HEK293 (cell line): ENCODE data around the gene ANTXR1.
A peak's percentile ranks its signal among the peaks of the same experiment; 100 is the strongest.

Experiments used
- CTCF ChIA-PET: fragments of 350-600 bp; formaldehyde crosslinking; extraction: SDS; loops from one replicate; lab custom pipeline; 2021; ENCODE audit warnings: antibody characterized with exemption; lab: Yijun Ruan, JAX
- POLR2A ChIA-PET: fragments of 300-600 bp; formaldehyde crosslinking; extraction: SDS; loops from one replicate; lab custom pipeline; 2020; ENCODE audit warnings: antibody characterized with exemption, inconsistent platforms; lab: Yijun Ruan, JAX
- H3K27ac ChIP-seq: fragments of 200-500 bp; sonication (Bioruptor generic); 2 replicates; pipeline ENCODE4 v1.5.1; 2014; ENCODE audit warnings: low read depth, low read length, control low read depth, inconsistent platforms; ENCODE audit errors: extremely low read depth
- H3K36me3 ChIP-seq, 2 experiments: fragments of 200-500 bp in 1 of 2; sonication (Bioruptor generic) in 1 of 2; 1 replicate in 1 of 2; 2 replicates in 1 of 2; pipeline ENCODE4 v1.5.1; 2014 to 2017; ENCODE audit warnings: inconsistent platforms in 2 of 2, low read length in 2 of 2; ENCODE audit not compliant: control insufficient read depth in 2 of 2, insufficient read depth in 1 of 2
- H3K4me1 ChIP-seq: fragments of 200-500 bp; sonication (Bioruptor generic); 2 replicates; pipeline ENCODE4 v1.5.1; 2014; ENCODE audit warnings: mild to moderate bottlenecking, low read length, inconsistent platforms; ENCODE audit not compliant: control insufficient read depth, insufficient read depth
- H3K4me3 ChIP-seq: 2 replicates; pipeline ENCODE4 v1.5.1; 2011; ENCODE audit warnings: low read depth, mild to moderate bottlenecking, control low read depth, low read length, moderate library complexity
- H3K9me3 ChIP-seq: fragments of 200-500 bp; sonication (Bioruptor generic); 2 replicates; pipeline ENCODE4 v1.5.1; 2014; ENCODE audit warnings: low read depth, low read length, inconsistent platforms; ENCODE audit not compliant: control insufficient read depth, insufficient read depth
- BCL11B ChIP-seq: fragments of 450-650 bp; formaldehyde crosslinking; IDR thresholded peaks from 2 replicates; pipeline ENCODE4 v1.5.1; 2016; ENCODE audit warnings: low read depth, missing biosample characterization, missing genetic modification characterization
- HIC1 ChIP-seq: fragments of 450-650 bp; formaldehyde crosslinking; IDR thresholded peaks from 2 replicates; pipeline ENCODE4 v1.5.1; 2016; ENCODE audit warnings: missing biosample characterization, missing genetic modification characterization
- INSM2 ChIP-seq: fragments of 450-650 bp; formaldehyde crosslinking; IDR thresholded peaks from 2 replicates; pipeline ENCODE4 v1.5.1; 2016; ENCODE audit warnings: missing biosample characterization, missing genetic modification characterization
- KLF1 ChIP-seq: fragments of 450-650 bp; formaldehyde crosslinking; IDR thresholded peaks from 2 replicates; pipeline ENCODE4 v1.5.1; 2016; ENCODE audit warnings: missing biosample characterization, missing genetic modification characterization
- KLF7 ChIP-seq: fragments of 450-650 bp; formaldehyde crosslinking; IDR thresholded peaks from 2 replicates; pipeline ENCODE4 v1.5.1; 2016; ENCODE audit warnings: missing biosample characterization, missing genetic modification characterization, borderline replicate concordance
- PRDM6 ChIP-seq: fragments of 450-650 bp; formaldehyde crosslinking; IDR thresholded peaks from 2 replicates; pipeline ENCODE4 v1.5.1; 2017; ENCODE audit warnings: missing biosample characterization, missing genetic modification characterization
- WT1 ChIP-seq: fragments of 450-650 bp; formaldehyde crosslinking; IDR thresholded peaks from 2 replicates; pipeline ENCODE4 v1.5.1; 2016; ENCODE audit warnings: missing biosample characterization, missing genetic modification characterization
- ZBTB1 ChIP-seq: fragments of 450-650 bp; formaldehyde crosslinking; IDR thresholded peaks from 2 replicates; pipeline ENCODE4 v1.5.1; 2016; ENCODE audit warnings: missing biosample characterization, missing genetic modification characterization
- ZBTB44 ChIP-seq: fragments of 450-650 bp; IDR thresholded peaks from 2 replicates; pipeline ENCODE4 v1.5.1; 2018; ENCODE audit warnings: missing biosample characterization, mild to moderate bottlenecking, missing genetic modification characterization
- ZEB2 ChIP-seq: fragments of 450-650 bp; formaldehyde crosslinking; IDR thresholded peaks from 2 replicates; pipeline ENCODE4 v1.5.1; 2016; ENCODE audit warnings: missing biosample characterization, missing genetic modification characterization
- ZFHX2 ChIP-seq: fragments of 450-650 bp; formaldehyde crosslinking; conservative IDR thresholded peaks from 2 replicates; pipeline ENCODE4 v1.5.1; 2016; ENCODE audit warnings: missing biosample characterization, missing genetic modification characterization
- ZNF138 ChIP-seq: fragments of 450-650 bp; formaldehyde crosslinking; IDR thresholded peaks from 2 replicates; pipeline ENCODE4 v1.5.1; 2016; ENCODE audit warnings: missing biosample characterization, missing genetic modification characterization, borderline replicate concordance
- ZNF148 ChIP-seq: fragments of 450-650 bp; formaldehyde crosslinking; IDR thresholded peaks from 2 replicates; pipeline ENCODE4 v1.5.0; 2017; ENCODE audit warnings: missing biosample characterization, missing genetic modification characterization, borderline replicate concordance
- ZNF175 ChIP-seq: fragments of 450-650 bp; formaldehyde crosslinking; IDR thresholded peaks from 2 replicates; pipeline ENCODE4 v1.5.1; 2016; ENCODE audit warnings: missing biosample characterization, missing genetic modification characterization
- ZNF18 ChIP-seq: fragments of 450-650 bp; formaldehyde crosslinking; IDR thresholded peaks from 2 replicates; pipeline ENCODE4 v1.5.1; 2016; ENCODE audit warnings: missing biosample characterization, missing genetic modification characterization
- ZNF211 ChIP-seq: fragments of 450-650 bp; formaldehyde crosslinking; IDR thresholded peaks from 2 replicates; pipeline ENCODE4 v1.5.1; 2016; ENCODE audit warnings: low read depth, missing biosample characterization, missing genetic modification characterization
- ZNF473 ChIP-seq: fragments of 450-650 bp; formaldehyde crosslinking; IDR thresholded peaks from 2 replicates; pipeline ENCODE4 v1.5.1; 2017; ENCODE audit warnings: missing biosample characterization, missing genetic modification characterization
- ZNF843 ChIP-seq: fragments of 450-650 bp; formaldehyde crosslinking; IDR thresholded peaks from 2 replicates; pipeline ENCODE4 v1.5.1; 2016; ENCODE audit warnings: missing biosample characterization, missing genetic modification characterization
- ZSCAN18 ChIP-seq: fragments of 450-650 bp; formaldehyde crosslinking; IDR thresholded peaks from 2 replicates; pipeline ENCODE4 v1.5.1; 2016; ENCODE audit warnings: missing biosample characterization, missing genetic modification characterization
- ZXDB ChIP-seq: fragments of 450-650 bp; formaldehyde crosslinking; IDR thresholded peaks from 2 replicates; pipeline ENCODE4 v1.5.1; 2016; ENCODE audit warnings: missing biosample characterization, missing genetic modification characterization

ANTXR1 gene

GRCh38 chr2:69238449-69239031 is 225.6 kb downstream of the ANTXR1 start (continued):
- TF ChIP-seq BCL11B (tag by site-specific recombination): no peak
- TF ChIP-seq ZBTB1: no peak
- TF ChIP-seq ZNF148 (tag by site-specific recombination): no peak
- no peak for TF ChIP-seq ZNF175 (tag by site-specific recombination)
- no peak for TF ChIP-seq ZFHX2 (tag by site-specific recombination)

GRCh38 chr2:69241093-69241492 is 228.1 kb downstream of the ANTXR1 start:
- ChIA-PET CTCF (no interaction called here), POLR2A (no interaction called here)
- no peaks in the 10 kb centered on the region for H3K9me3 ChIP-seq
- TF ChIP-seq ZBTB44 (tag by site-specific recombination) (0 out of 2 replicates have a peak, but pooled peaks have one; percentile 14), ZNF843 (tag by site-specific recombination) (peak; percentile 46; the same call in 1 of the 2 replicates), INSM2 (tag by site-specific recombination) (no peak), ZNF473 (tag by site-specific recombination) (no peak), PRDM6 (tag by site-specific recombination) (peak; percentile 52; the same call in 1 of the 2 replicates), ZNF18 (tag by site-specific recombination) (no peak), KLF1 (tag by site-specific recombination) (peak; percentile 79), ZXDB (0 out of 2 replicates have a peak, but pooled peaks have one; percentile 18), ZNF211 (tag by site-specific recombination) (no peak), KLF7 (peak; percentile 15; the same call in 1 of the 2 replicates), HIC1 (tag by site-specific recombination) (no peak), ZNF138 (tag by site-specific recombination) (no peak), ZEB2 (tag by site-specific recombination) (no peak), WT1 (no peak), ZSCAN18 (tag by site-specific recombination) (no peak)
- no peak overlapping the region for H3K27ac ChIP-seq
- H3K4me1 ChIP-seq: peaks cover 8% of the 10 kb centered on the region
- peaks cover 0 to 4% of the 10 kb centered on the region in 2 experiments; a peak in 1 of 3 replicates for H3K36me3 ChIP-seq
- no peak overlapping the region for H3K4me3 ChIP-seq
